PFSK-1 (cell line): ENCODE data around the gene ACSM3.

ENCODE experiments used
- FOXP2 ChIP-seq: optimal IDR thresholded peaks from 2 replicates; pipeline ENCODE3; 2011; ENCODE audit warnings: borderline replicate concordance, control low read depth, inconsistent platforms; ENCODE audit not compliant: insufficient read depth; ENCODE audit errors: extremely low read length, extremely low read depth
- POLR2AphosphoS5 ChIP-seq: IDR thresholded peaks from 2 replicates; pipeline ENCODE4 v1.6.1; 2012; ENCODE audit warnings: low read depth, mild to moderate bottlenecking, control low read depth, low read length, moderate library complexity
- SIN3A ChIP-seq: IDR thresholded peaks from 2 replicates; pipeline ENCODE4 v1.6.1; 2012; ENCODE audit warnings: mild to moderate bottlenecking, low read length, moderate library complexity, borderline replicate concordance; ENCODE audit not compliant: insufficient read depth
- TAF1 ChIP-seq: IDR thresholded peaks from 2 replicates; pipeline ENCODE4 v1.6.1; 2012; ENCODE audit warnings: low read length, control low read depth, borderline replicate concordance; ENCODE audit not compliant: insufficient read depth
- TF ChIP-seq, protein P1 (sequence below), 2 experiments: IDR thresholded peaks; 2 replicates each; pipeline versions ENCODE4 v1.6.1 to v1.8.0; 2011 to 2012; ENCODE audit warnings: low read depth in 2 of 2, low read length in 2 of 2, control low read depth in 1 of 2, inconsistent platforms in 1 of 2, mild to moderate bottlenecking in 1 of 2, moderate library complexity in 1 of 2; ENCODE audit not compliant: insufficient read depth in 1 of 2

ACSM3 gene

DNA sequence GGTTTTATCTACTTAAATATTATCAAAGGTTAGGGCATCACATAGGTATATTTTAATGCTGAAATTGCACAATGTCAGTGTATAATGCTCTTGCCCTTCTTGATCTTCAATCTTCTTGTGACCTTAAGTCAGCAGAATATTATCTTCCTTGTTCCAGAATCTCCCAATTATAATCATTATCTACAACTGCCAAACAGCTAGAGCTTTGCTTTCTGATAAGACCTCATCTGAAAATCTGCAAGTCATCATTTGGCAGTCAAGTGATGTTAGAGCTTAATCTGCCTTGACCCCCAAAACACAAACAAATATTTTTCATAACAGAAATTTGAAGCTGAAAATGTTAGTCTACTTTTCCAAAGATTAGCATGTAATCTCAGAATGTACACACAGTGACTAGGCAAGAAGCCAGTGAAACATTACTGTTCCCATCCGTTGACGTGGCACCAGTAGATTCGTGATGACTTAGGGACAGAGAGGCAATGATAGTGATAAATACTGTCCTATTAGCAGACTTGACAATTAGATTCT, 62.3 kb downstream of the ACSM3 start:
- TF ChIP-seq, protein P1, sequence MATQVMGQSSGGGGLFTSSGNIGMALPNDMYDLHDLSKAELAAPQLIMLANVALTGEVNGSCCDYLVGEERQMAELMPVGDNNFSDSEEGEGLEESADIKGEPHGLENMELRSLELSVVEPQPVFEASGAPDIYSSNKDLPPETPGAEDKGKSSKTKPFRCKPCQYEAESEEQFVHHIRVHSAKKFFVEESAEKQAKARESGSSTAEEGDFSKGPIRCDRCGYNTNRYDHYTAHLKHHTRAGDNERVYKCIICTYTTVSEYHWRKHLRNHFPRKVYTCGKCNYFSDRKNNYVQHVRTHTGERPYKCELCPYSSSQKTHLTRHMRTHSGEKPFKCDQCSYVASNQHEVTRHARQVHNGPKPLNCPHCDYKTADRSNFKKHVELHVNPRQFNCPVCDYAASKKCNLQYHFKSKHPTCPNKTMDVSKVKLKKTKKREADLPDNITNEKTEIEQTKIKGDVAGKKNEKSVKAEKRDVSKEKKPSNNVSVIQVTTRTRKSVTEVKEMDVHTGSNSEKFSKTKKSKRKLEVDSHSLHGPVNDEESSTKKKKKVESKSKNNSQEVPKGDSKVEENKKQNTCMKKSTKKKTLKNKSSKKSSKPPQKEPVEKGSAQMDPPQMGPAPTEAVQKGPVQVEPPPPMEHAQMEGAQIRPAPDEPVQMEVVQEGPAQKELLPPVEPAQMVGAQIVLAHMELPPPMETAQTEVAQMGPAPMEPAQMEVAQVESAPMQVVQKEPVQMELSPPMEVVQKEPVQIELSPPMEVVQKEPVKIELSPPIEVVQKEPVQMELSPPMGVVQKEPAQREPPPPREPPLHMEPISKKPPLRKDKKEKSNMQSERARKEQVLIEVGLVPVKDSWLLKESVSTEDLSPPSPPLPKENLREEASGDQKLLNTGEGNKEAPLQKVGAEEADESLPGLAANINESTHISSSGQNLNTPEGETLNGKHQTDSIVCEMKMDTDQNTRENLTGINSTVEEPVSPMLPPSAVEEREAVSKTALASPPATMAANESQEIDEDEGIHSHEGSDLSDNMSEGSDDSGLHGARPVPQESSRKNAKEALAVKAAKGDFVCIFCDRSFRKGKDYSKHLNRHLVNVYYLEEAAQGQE (IDR thresholded peaks at IDR 0.05; ENCODE audit: insufficient read depth in 1 of 2, low read depth in 2 of 2, low read length in 2 of 2): no peak
- TF ChIP-seq POLR2AphosphoS5: no peak
- TF ChIP-seq TAF1: no peak
- no peak for TF ChIP-seq FOXP2
- TF ChIP-seq SIN3A: no peak

DNA sequence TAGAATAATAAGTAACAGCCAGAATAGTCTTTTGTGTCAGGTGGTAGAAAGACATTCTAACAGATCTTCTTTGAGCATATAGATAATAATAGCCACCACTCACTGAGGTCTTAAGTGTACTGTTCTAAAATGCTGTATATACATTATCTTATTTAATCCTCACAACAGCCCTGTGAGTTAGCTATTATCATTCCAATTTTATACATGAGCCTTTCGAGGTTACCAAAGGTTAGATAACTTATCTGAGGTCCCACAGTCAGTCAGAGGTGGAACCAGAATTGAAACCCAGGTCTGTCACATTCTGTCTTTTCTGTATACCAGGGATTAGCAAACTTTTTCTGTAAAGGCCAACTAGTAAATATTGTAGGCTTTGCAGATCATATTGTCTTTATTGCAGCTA, 65.7 kb downstream of the ACSM3 start:
- TF ChIP-seq FOXP2 (no peak), TAF1 (no peak), SIN3A (no peak), POLR2AphosphoS5 (no peak)
- TF ChIP-seq, protein P1 (IDR thresholded peaks at IDR 0.05; ENCODE audit: insufficient read depth in 1 of 2, low read depth in 2 of 2, low read length in 2 of 2): no peak

DNA sequence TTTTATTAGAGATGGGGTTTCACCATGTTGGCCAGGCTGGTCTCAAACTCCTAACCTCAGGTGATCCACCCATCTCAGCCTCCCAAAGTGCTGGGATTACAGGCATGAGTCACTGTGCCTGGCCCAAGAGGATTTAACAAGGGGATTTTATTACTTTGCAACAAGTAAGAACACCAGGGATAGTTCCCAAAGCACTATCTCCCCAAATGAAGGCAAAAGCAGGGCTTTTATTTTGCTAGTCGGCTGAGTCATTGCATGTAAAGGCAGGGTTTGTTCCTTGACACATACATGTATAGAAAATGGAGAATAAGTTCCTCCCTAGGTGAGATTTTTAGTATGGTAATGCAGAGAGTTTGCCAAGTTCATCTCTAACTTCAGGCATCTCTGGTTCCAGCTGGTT, 66.6 kb downstream of the ACSM3 start:
- TF ChIP-seq, protein P1 (IDR thresholded peaks at IDR 0.05; ENCODE audit: insufficient read depth in 1 of 2, low read depth in 2 of 2, low read length in 2 of 2): no peak
- no peak for TF ChIP-seq TAF1
- no peak for TF ChIP-seq SIN3A
- TF ChIP-seq FOXP2: no peak
- no peak for TF ChIP-seq POLR2AphosphoS5

DNA sequence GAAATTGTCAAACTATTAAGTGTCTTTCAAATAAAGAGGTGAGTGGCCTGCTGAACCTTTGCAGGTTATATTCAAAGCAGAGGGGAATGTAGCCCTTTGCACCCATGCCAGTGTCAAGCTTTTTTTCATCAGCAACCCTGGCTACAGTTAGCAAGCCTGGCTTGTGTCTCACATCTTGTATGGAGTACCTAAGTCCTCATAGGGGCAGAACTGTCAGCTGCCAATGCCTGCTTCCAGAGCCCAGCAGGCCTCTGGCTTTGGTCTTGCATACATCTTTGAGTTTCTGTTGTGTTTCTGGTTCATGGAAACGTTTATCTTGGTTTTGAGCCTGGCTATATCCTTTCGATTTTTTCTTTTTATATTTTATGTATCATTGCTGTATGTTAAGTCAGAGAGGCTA, 69.3 kb downstream of the ACSM3 start:
- no peak for TF ChIP-seq TAF1
- TF ChIP-seq, protein P1 (IDR thresholded peaks at IDR 0.05; ENCODE audit: insufficient read depth in 1 of 2, low read depth in 2 of 2, low read length in 2 of 2): no peak
- TF ChIP-seq FOXP2: no peak
- no peak for TF ChIP-seq SIN3A
- TF ChIP-seq POLR2AphosphoS5: no peak

DNA sequence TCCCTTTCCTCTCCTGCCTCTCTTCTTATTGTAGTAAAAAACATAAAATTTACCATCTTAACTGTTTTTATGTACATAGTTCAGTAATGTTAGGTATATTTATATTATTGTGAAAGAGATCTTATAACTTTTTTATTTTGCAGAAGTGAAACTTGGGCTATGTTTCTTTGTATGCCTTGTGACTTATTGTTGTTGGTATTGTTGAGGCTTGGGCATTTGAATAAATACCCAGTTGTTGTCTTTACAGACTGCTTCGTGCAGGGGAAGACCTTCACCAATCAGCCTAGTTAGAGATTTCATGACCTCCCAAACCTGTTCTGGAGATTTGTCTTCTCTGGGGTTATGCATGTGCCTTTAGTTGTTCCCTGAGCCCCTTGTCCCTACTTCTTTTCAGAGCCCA, 74.4 kb downstream of the ACSM3 start:
- TF ChIP-seq POLR2AphosphoS5 (no peak), FOXP2 (no peak), TAF1 (no peak), SIN3A (no peak)
- TF ChIP-seq, protein P1 (IDR thresholded peaks at IDR 0.05; ENCODE audit: insufficient read depth in 1 of 2, low read depth in 2 of 2, low read length in 2 of 2): no peak
